ENCODE results near the gene STXBP6.

DNA sequence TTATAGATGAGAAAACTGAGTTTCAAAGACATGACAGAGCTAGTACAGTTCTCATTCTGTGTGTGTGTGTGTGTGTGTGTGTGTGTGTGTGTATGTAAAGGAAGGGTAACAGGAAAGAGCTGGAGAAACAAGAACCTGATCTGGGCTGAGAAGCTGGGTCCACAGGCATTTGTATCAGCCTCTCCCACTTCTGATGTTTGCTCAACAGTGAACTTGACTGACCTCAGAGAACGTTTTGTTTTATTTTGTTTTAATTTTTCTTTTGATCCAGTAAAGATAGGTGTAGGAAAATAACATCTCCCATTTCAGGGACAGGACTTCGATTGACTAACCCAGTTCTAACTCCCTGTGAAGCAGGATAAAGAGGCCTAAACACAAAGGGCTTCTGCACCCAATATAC lies 85.4 kb downstream of the STXBP6 start:
- TF ChIP-seq, protein P1, sequence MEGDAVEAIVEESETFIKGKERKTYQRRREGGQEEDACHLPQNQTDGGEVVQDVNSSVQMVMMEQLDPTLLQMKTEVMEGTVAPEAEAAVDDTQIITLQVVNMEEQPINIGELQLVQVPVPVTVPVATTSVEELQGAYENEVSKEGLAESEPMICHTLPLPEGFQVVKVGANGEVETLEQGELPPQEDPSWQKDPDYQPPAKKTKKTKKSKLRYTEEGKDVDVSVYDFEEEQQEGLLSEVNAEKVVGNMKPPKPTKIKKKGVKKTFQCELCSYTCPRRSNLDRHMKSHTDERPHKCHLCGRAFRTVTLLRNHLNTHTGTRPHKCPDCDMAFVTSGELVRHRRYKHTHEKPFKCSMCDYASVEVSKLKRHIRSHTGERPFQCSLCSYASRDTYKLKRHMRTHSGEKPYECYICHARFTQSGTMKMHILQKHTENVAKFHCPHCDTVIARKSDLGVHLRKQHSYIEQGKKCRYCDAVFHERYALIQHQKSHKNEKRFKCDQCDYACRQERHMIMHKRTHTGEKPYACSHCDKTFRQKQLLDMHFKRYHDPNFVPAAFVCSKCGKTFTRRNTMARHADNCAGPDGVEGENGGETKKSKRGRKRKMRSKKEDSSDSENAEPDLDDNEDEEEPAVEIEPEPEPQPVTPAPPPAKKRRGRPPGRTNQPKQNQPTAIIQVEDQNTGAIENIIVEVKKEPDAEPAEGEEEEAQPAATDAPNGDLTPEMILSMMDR (IDR thresholded peaks at IDR 0.05): no peak
- TF ChIP-seq EP300 (IDR thresholded peaks at IDR 0.05; ENCODE audit: low read depth) (no peak), POLR2AphosphoS5 (IDR thresholded peaks at IDR 0.05) (no peak), POLR2A (IDR thresholded peaks at IDR 0.05) (no peak)
